ENCODE data around the gene KIF13A. TPM values are rescaled to one million over a fixed set of nuclear protein-coding genes. Genes with fewer than 3 reads are reported as not detected.
"Not testable (repeated sequence)": the region's sequence is repeated elsewhere in the genome, so short reads cannot be mapped to it uniquely, and the experiment has no call there.

Gene KIF13A
- polyA plus RNA-seq, 5 donors = 36.4 to 54.7 (median 43.5) TPM

- no peak for DNase-seq
Observed at GRCh38 chr6:18004256-18004985, 17.0 kb upstream of the KIF13A start.

DNA sequence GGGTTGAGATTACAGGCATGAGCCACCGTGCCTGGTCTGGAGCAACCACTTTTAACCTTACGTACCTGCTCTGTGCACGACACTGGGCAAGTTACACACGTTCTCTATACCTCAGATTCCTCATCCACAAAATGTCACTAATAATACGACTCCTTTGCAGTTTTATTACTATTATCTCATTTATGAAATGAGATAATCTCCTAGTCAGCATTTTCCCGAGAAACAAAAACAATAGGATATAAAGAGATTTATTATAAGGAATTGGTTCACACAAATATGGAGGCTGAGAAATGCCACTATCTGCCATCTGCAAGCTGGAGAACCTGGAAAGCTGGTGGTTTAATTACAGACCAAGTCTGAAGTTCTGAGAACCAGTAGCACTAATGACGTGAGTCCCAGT is 12.0 kb upstream of the KIF13A start:
- DNase-seq = no peak

GRCh38 chr6:17998442-17998841 is 11.0 kb upstream of the KIF13A start:
- no peak for DNase-seq

GRCh38 chr6:17998003-17998402 is 10.6 kb upstream of the KIF13A start:
- no peak for DNase-seq

DNA sequence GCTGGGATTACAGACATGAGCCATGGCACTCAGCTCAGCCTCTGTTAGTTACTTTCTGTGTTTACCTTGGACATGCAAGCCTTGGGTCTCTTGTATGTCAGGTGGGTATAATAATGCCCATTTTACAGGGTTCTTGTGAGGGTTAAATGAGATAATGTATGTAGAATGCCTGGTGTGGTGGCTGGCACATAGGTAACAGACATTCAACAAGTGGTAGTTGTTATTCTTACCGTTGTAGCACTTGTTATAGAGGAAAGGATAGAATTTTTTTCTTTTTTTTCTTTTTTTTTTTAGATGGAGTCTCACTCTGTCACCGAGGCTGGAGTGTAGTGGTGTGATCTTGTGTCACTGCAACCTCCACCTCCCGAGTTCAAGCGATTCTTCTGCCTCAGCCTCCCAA is 8.0 kb upstream of the KIF13A start:
- DNase-seq = no peak

DNA sequence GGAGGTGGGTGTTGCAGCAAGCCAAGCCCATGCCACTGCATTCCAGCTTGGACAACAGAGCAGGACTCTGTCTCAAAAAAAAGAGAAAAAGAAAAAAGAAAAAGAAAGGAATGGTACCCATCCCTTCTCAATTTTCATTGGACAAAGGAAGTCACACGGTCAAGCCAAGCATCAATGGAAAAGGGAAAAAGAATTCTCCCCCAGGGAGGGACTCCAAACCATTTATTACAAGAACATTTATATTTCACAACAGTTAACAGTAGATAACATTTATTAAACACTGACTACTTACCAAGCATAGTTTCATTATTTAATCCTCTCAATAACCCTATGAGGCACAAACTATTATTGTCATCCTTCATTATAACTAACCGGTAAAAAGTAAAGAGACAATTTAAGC is 6.6 kb upstream of the KIF13A start:
- DNase-seq = no peak

DNA sequence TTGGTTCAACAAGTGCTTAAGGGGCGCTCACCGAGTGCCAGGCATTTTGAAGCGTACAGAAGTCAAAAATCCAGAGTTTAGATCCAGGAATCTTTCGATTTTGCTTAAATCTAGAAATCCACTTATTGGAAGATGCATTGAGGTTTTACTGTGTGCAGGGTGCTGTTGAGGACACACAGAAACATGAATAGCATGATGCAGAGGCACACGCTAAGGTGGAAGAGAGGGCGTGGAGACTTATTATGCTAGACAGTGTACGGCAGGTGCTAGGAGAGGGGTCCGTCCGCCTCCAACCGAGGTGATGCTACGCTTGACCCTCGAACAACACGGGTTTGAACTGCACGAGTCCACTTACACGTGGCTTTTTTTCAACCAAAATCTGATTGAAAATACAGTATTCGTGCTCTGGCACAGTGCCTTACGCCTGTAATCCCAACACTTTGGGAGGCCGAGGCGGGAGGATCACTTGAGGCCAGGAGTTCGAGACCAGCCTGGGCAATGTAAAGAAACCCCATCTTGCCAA is 1.0 kb upstream of the KIF13A start:
- DNase-seq = no peak

DNA sequence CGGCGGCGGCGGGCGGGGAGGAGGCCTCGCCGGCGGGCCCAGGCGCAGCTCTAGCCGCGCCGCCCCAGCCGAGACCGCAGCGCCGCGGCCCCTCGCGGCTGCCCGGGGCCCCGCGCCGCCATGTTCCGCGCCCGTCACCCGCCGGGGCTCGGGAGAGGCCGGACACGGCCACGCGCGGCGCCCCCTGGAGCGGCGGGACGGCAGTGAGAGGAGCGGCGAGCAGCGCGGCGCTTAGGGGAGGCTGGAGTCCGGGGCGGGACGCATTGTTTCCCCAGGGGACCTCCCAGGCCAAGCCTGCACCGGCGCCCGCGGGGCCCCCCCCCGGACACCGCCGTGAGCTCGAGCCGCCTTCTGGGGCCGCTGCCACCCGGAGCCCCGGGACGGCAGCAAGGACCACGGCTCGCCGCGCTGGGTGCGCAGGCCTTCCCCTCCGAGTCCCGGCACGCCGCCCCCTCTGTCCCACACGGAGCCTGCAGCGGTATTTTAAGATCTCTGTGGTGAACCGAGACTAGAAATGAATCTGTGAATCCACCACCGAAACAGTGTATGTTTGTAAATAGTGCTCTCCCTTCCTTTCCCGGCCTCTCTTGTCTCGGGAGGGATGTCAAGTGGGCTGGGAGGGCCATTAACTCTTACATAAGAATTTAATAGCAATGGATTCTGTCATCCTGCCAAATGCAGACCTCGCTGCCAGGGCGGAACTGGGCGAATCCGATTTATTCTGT is 424 bp upstream of the KIF13A start:
- peak; percentile 77 for DNase-seq

GRCh38 chr6:17986656-17987446 is 584 bp downstream of the KIF13A start:
- DNase-seq = peak; percentile 50 to 54

- no peak for DNase-seq
Observed at GRCh38 chr6:17985934-17986655, 1.3 kb downstream of the KIF13A start.

DNA sequence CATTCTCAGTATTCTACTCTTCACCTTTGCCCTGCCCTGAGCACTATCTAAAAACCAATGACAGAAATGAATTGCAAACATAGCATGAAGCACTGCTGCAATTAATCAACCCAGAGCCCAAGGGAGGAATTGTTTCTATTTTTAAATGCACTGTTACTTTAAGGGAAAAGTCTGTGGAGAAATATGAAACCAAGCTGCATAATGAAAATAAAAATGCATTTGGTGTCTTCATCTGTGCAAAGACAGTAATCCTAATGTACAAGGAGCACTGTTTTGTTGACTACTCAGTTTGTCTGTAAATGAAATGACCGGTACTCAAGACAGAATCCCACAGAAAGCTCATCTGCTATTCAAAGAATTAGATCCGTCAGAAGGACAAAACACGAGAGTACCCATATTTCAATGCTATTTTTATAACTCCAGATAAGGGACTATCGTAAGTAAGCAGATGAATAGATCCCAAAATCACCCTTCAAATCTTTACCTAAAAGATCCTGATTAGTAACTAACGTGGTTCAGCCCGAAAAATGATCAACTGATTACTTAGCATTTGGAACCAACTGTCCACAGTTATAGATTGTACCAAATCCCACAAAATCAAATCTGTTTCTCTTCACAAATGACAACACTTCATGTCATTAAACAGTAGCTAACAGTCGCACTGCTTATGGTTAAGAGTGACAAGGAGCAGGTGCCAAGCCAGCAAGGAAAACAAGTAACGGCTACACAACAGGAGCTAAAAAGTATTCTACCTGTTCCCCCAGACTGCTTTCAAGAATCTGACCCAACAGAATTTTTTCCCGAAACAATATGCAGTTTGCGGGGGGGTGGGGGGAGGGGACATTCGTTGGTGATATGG is 2.4 kb downstream of the KIF13A start:
- no peak for DNase-seq

- no peak for DNase-seq
Observed at GRCh38 chr6:17984399-17984798, 3.0 kb downstream of the KIF13A start.

DNA sequence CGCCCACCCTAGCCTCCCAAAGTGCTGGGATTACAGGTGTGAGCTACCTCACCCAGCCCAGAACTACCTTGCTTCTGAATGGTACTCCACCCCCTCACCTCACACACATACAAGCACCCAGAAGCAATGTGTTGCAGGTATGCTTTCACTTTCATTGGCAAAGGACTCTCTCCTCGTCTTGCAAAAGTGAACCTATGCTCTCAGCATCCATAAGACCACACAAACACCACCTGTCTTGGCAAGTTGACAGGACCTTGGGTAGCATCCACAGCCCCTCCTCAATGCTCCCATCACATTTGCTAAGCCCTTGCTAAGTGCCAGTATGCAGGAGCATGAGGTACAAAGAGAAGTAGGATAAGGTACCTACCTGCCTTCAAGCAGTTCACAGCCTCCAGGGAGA is 3.7 kb downstream of the KIF13A start:
- no peak for DNase-seq

- DNase-seq = no peak
Observed at GRCh38 chr6:17980329-17980728, 7.1 kb downstream of the KIF13A start.

GRCh38 chr6:17979479-17979878 is 8.0 kb downstream of the KIF13A start:
- no peak for DNase-seq

GRCh38 chr6:17976258-17976657 is 11.2 kb downstream of the KIF13A start:
- not testable (repeated sequence) for DNase-seq

DNA sequence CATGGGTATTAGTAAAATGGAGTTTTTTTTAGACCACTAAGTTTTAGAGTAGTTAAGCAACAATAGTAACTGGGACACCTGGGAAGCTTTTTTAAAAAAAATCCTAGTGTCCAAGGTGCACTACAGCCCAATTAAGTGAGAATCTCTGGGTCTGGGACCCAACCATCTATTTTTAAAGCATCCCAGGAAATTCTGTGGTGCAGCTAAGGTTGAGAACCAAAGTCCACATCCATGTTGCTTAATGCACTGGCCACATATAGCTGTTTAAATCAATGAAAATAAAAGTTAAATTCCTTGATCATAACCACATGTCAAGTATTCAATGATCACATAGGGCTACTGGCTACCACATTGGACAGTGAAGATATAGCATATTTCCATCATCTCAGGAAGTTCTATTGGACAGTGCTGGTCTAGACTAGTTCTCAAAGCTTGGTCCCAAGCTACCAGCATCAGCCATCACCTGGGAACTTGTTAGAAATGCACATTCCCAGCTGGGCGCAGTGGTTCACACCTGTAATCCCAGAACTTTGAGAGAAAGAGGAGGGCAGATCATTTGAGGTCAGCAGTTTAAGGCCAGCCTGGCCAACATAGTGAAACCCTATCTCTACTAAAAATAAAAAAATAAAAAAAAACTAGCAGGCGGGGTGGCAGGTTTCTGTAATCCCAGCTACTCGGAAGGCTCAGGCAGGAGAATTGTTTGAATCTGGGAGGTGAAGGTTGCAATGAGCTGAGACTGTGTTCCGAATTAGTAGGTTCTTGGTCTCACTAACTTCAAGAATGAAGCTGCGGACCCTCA is 12.7 kb downstream of the KIF13A start:
- no peak for DNase-seq

GRCh38 chr6:17972978-17973622 is 14.3 kb downstream of the KIF13A start:
- DNase-seq = no peak

All from right lung (tissue), 5 donors.